Fibroblast of mammary gland (primary cell): ENCODE results near the gene GLT1D1.

Experiments
- DNase-seq: peaks from one replicate; pipeline ENCODE4 v3.0.0-alpha.2; 2010; ENCODE audit warnings: low read depth
- H3K4me3 ChIP-seq: 2 replicates; pipeline ENCODE4 v1.5.1; 2011; ENCODE audit warnings: low read depth, mild to moderate bottlenecking, low read length, moderate library complexity; ENCODE audit not compliant: control insufficient read depth
- TF ChIP-seq, protein P1 (sequence below): conservative IDR thresholded peaks from 2 replicates; pipeline ENCODE4 v1.5.1; 2011; ENCODE audit warnings: low read depth, low read length, inconsistent platforms; ENCODE audit not compliant: control insufficient read depth, insufficient read depth

The GLT1D1 gene

GRCh38 chr12:128940090-128940888 is 87.0 kb downstream of the GLT1D1 start:
- no peak for DNase-seq
- TF ChIP-seq, protein P1, sequence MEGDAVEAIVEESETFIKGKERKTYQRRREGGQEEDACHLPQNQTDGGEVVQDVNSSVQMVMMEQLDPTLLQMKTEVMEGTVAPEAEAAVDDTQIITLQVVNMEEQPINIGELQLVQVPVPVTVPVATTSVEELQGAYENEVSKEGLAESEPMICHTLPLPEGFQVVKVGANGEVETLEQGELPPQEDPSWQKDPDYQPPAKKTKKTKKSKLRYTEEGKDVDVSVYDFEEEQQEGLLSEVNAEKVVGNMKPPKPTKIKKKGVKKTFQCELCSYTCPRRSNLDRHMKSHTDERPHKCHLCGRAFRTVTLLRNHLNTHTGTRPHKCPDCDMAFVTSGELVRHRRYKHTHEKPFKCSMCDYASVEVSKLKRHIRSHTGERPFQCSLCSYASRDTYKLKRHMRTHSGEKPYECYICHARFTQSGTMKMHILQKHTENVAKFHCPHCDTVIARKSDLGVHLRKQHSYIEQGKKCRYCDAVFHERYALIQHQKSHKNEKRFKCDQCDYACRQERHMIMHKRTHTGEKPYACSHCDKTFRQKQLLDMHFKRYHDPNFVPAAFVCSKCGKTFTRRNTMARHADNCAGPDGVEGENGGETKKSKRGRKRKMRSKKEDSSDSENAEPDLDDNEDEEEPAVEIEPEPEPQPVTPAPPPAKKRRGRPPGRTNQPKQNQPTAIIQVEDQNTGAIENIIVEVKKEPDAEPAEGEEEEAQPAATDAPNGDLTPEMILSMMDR = no peak
- H3K4me3 ChIP-seq = no peak overlapping the region

DNA sequence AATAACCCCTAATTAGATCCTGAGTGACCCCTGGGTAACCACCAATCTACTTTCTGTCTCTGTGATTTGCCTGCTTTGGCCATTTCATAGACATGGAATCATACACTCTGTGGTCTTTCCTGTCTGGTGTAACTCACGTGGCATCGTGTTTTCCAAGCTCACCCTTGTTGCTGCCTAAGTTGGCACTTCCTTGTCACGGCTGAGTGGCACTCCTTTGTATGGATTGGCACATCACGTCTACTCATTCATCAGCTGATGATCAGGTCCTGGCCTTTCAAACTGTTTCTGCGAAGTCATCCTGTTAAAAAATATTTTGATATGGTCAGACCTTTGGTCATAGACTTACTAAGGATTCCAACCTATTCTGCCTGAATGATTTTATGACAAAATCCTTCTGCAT is 87.7 kb downstream of the GLT1D1 start:
- DNase-seq = no peak
- TF ChIP-seq, protein P1 = no peak
- no peak overlapping the region for H3K4me3 ChIP-seq

GRCh38 chr12:128942960-128943477 is 89.7 kb downstream of the GLT1D1 start:
- no peak overlapping the region for H3K4me3 ChIP-seq
- no peak for DNase-seq
- TF ChIP-seq, protein P1 = no peak

- DNase-seq = no peak
- H3K4me3 ChIP-seq = no peak overlapping the region
- TF ChIP-seq, protein P1 = no peak
These were observed 91.7 kb downstream of the GLT1D1 start for GRCh38 chr12:128944956-128945355.

DNA sequence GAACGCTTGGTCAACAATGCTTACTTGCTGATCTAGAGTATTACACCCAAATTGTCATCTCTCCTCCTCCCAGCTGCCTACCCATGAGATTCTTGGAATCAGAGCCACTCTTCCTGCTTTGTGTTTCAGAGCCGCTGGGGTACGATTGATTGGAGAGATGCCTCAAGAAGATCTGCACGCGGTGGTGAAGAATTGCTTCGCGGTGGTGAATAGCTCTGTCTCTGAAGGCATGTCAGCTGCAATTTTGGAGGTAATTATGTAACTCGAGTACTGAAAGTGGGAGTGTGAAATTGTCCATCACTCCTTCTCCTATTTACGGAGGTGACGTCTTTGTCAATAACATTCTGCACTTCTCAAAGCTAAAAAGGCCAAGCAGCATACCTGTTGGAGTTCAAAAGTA is 93.9 kb downstream of the GLT1D1 start:
- TF ChIP-seq, protein P1 = no peak
- DNase-seq = no peak

GRCh38 chr12:128949086-128949485 is 95.8 kb downstream of the GLT1D1 start:
- no peak overlapping the region for H3K4me3 ChIP-seq
- TF ChIP-seq, protein P1 = no peak
- DNase-seq = no peak

More for the DNA sequence above, 93.9 kb downstream of the GLT1D1 start:
- no peak overlapping the region for H3K4me3 ChIP-seq
